ENCODE measurements around the gene WHRN.

WHRN gene

DNA sequence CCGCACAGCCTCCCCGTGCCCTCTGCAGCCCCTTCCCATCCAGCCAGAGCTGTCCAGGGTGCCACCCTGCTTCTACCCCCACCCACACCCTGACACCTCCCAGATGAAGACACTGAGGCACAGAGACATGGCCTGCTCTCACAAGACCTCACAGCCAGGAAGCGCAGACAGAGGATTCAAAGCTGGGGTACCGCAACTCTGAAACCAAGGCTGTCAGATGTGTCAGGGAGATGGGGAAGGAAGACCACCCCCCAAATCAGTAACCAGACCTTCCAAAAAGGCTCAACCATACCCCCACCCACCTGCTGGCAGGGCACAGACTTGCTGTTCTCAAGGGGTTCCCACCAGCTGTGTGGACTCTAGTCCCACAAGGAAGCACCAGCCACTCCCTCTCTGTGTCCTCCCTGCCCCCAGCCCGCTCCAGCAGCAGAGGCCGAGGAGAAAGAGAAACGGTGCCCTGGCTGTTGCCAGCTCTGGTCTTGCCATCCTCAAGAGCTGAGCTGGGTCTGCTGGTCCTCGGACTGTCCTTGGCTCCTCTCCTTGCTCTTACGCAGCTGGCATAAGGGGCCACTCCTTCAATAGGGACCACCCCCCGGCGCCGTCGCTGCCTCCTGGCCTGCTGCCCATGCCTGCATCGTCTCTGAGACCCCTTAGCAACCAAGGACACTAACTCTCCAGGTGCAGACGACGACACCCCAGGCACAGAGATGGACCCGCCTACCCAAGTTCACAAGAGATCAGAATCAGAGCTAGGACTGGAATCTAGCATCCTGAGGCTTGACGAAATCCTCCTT lies 118.2 kb downstream of the WHRN start:
- H3K4me1 ChIP-seq (ENCODE audit: control insufficient read depth in 1 of 2, insufficient read depth in 1 of 2, low read depth in 1 of 2, low read length in 1 of 2) = peaks cover 74 to 93% of the 10 kb centered on the region in 2 experiments

DNA sequence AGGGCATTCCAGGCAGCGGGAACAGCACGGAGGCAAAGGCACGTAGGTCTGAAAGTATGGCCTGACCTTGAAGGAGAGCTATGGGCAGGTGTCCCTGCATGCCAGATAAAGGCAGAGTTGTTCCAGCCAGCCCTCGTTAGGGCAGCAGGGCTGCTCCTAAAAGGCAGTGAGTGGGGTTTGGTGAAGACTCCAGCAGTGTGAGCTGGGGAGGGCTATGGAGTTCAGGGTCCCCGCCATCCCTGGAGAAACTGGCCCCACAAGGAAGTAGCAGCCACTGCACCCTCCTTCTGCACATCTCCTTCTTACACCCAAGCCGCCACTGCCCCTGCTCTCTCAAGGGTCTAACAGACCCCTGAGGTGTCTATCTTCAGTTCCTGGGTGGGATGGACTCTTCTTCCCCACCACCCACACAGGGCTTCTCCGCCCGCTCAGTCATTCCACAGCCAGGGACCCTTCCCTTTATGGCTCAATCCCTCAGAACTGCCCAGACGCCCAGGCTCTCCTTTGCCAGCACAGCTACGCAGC lies 118.8 kb downstream of the WHRN start:
- peak overlapping the region; percentile 77 to 80 for H3K4me3 ChIP-seq (ENCODE audit: low read depth in 1 of 2, low read length in 1 of 2)
- TF ChIP-seq, protein P1, sequence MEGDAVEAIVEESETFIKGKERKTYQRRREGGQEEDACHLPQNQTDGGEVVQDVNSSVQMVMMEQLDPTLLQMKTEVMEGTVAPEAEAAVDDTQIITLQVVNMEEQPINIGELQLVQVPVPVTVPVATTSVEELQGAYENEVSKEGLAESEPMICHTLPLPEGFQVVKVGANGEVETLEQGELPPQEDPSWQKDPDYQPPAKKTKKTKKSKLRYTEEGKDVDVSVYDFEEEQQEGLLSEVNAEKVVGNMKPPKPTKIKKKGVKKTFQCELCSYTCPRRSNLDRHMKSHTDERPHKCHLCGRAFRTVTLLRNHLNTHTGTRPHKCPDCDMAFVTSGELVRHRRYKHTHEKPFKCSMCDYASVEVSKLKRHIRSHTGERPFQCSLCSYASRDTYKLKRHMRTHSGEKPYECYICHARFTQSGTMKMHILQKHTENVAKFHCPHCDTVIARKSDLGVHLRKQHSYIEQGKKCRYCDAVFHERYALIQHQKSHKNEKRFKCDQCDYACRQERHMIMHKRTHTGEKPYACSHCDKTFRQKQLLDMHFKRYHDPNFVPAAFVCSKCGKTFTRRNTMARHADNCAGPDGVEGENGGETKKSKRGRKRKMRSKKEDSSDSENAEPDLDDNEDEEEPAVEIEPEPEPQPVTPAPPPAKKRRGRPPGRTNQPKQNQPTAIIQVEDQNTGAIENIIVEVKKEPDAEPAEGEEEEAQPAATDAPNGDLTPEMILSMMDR (IDR thresholded peaks at IDR 0.05) = no peak
- H3K27ac ChIP-seq = peak overlapping the region; percentile 98
- peaks cover 80 to 100% of the 10 kb centered on the region in 2 experiments for H3K4me1 ChIP-seq (ENCODE audit: control insufficient read depth in 1 of 2, insufficient read depth in 1 of 2, low read depth in 1 of 2, low read length in 1 of 2)
- peaks cover 36% of the 10 kb centered on the region for H3K36me3 ChIP-seq
- no peaks in the 10 kb centered on the region for H3K27me3 ChIP-seq
- H3K9me3 ChIP-seq = no peaks in the 10 kb centered on the region

More for the DNA sequence above, 118.2 kb downstream of the WHRN start:
- Histone ChIP-seq H3K36me3 (peaks cover 38% of the 10 kb centered on the region), H3K9me3 (no peaks in the 10 kb centered on the region), H3K4me3 (ENCODE audit: low read depth in 1 of 2, low read length in 1 of 2) (peak overlapping the region; percentile 77 to 80), H3K27ac (peak overlapping the region; percentile 98), H3K27me3 (no peaks in the 10 kb centered on the region)
- TF ChIP-seq, protein P1 (IDR thresholded peaks at IDR 0.05) = no peak

DNA sequence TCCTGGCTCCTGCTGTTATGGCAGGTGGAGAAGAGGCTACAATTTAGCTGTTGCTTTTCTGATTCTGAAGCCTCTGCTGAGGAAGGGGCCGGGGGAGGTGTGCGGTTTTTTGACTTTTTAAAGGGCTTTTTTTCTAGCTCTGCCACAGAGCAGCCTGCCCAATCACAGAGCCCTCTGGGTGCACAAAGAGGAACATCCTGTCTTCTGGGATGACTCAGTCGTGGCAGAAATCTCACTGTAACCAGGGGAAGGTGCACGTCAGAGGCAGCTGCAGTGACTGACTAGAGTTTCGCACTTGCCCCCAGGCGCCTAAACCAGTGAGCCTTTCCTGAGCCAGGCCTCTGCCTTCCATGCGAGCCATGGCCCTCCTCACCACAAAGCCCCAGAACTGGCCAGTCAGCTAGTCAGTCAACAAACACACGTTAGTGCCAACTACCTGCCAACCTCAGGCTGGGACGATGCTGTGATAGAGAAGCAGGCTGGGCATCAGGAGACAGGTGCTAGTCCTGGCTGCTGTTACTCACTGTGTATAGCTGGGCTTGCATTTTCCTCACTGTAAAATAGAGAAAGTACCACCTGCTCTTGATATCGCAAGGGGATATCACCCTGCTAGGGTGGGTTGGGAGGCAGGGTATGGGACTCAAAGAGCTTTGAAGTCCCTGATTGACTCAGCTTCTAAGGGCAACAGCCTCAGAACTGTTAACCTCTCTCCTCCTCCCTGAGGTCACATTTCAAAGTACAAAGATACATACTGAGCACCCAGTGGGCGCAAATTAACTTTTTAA lies 119.7 kb downstream of the WHRN start:
- peaks cover 36% of the 10 kb centered on the region for H3K36me3 ChIP-seq
- H3K4me1 ChIP-seq (ENCODE audit: control insufficient read depth in 1 of 2, insufficient read depth in 1 of 2, low read depth in 1 of 2, low read length in 1 of 2) = peaks cover 81 to 100% of the 10 kb centered on the region in 2 experiments
- TF ChIP-seq, protein P1 (IDR thresholded peaks at IDR 0.05) = no peak
- H3K27ac ChIP-seq = peak overlapping the region; percentile 98
- no peaks in the 10 kb centered on the region for H3K27me3 ChIP-seq
- H3K4me3 ChIP-seq (ENCODE audit: low read depth in 1 of 2, low read length in 1 of 2) = peak overlapping the region; percentile 77 to 80
- no peaks in the 10 kb centered on the region for H3K9me3 ChIP-seq

DNA sequence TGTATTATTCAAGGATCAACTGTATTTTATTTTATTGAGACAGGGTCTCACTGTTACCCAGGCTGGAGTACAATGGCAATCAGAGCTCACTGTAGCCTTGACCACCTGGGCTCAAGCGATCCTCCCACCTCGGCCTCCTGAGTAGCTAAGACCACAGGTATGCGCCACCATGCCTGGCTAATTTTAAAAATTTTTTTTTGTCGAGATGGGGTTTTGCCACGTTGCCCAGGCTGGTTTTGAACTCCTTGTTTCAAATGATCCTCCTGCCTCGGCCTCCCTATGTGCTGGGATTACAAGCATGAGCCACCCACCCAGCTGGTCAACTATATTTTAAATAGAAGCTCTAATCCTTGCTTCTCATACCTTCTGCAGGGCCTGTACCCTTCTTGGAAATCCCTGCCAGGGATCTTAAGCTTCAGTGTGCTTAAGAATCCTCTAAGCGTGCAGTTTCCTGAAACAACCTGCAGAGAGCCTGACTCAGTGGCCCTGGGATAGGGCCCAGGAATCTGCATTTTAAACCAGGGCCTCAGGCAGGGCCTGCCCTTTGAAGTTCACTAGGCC lies 120.4 kb downstream of the WHRN start:
- Histone ChIP-seq H3K36me3 (peaks cover 39% of the 10 kb centered on the region), H3K9me3 (no peaks in the 10 kb centered on the region), H3K4me3 (ENCODE audit: low read depth in 1 of 2, low read length in 1 of 2) (peak overlapping the region; percentile 77 to 80), H3K4me1 (ENCODE audit: control insufficient read depth in 1 of 2, insufficient read depth in 1 of 2, low read depth in 1 of 2, low read length in 1 of 2) (peaks cover 80 to 100% of the 10 kb centered on the region in 2 experiments), H3K27ac (peak overlapping the region; percentile 98), H3K27me3 (no peaks in the 10 kb centered on the region)
- TF ChIP-seq, protein P1 (IDR thresholded peaks at IDR 0.05) = no peak

DNA sequence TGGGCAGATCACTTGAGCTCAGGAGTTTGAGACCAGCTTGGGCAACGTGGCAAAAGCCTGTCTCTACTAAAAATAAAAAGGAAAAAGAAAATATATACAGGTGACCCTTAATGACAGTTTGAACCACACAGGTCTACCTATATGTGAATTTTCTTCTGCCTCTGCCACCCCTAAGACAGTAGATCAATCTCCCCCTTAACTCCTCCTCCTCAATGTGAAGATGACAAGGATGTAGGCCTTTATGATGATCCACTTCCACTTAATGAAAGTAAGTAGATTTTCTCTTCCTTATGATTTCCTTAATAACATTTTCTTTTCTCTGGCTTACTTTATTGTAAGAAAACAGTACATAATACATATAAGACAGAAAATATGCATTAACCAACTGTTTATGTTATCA lies 120.9 kb downstream of the WHRN start:
- Histone ChIP-seq H3K27me3 (no peaks in the 10 kb centered on the region), H3K4me3 (ENCODE audit: low read depth in 1 of 2, low read length in 1 of 2) (peak overlapping the region; percentile 77 to 80), H3K27ac (peak overlapping the region; percentile 98), H3K9me3 (no peaks in the 10 kb centered on the region), H3K36me3 (peaks cover 40% of the 10 kb centered on the region), H3K4me1 (ENCODE audit: control insufficient read depth in 1 of 2, insufficient read depth in 1 of 2, low read depth in 1 of 2, low read length in 1 of 2) (peaks cover 80 to 100% of the 10 kb centered on the region in 2 experiments)
- TF ChIP-seq, protein P1 (IDR thresholded peaks at IDR 0.05) = no peak
